ENCODE data around the gene TGM5. TPM values are rescaled to one million over a fixed set of nuclear protein-coding genes. Genes with fewer than 3 reads are reported as not detected.
"Not testable (repeated sequence)": the region's sequence is repeated elsewhere in the genome, so short reads cannot be mapped to it uniquely, and the experiment has no call there.

Gene TGM5
- total RNA-seq, 1 donor from 2014 or later = not detected

- no peaks in the 10 kb centered on the region for H3K9me3 Mint-ChIP-seq (ENCODE audit: unreplicated experiment)
- peaks cover 37% of the 10 kb centered on the region for H3K4me1 Mint-ChIP-seq (ENCODE audit: unreplicated experiment)
- no peak for TF ChIP-seq CTCF (IDR thresholded peaks at IDR 0.05; ENCODE audit: unreplicated experiment)
- H3K27me3 Mint-ChIP-seq (ENCODE audit: unreplicated experiment) = peaks cover 4% of the 10 kb centered on the region
- no peak overlapping the region for H3K27ac Mint-ChIP-seq (ENCODE audit: unreplicated experiment)
- no peak overlapping the region for H3K4me3 Mint-ChIP-seq (ENCODE audit: unreplicated experiment)
- DNase-seq (ENCODE audit: low spot score) = no peak
- H3K36me3 Mint-ChIP-seq (ENCODE audit: low read depth, unreplicated experiment) = no peaks in the 10 kb centered on the region
These were observed 33.2 kb upstream of the TGM5 start for GRCh38 chr15:43299884-43300283.

GRCh38 chr15:43299411-43299810, 32.7 kb upstream of the TGM5 start:
- Mint-ChIP-seq H3K9me3 (ENCODE audit: unreplicated experiment) (no peaks in the 10 kb centered on the region), H3K27ac (ENCODE audit: unreplicated experiment) (no peak overlapping the region), H3K36me3 (ENCODE audit: low read depth, unreplicated experiment) (no peaks in the 10 kb centered on the region), H3K4me1 (ENCODE audit: unreplicated experiment) (peaks cover 38% of the 10 kb centered on the region), H3K27me3 (ENCODE audit: unreplicated experiment) (peaks cover 4% of the 10 kb centered on the region), H3K4me3 (ENCODE audit: unreplicated experiment) (no peak overlapping the region)
- no peak for TF ChIP-seq CTCF (IDR thresholded peaks at IDR 0.05; ENCODE audit: unreplicated experiment)
- DNase-seq (ENCODE audit: low spot score) = no peak

- Mint-ChIP-seq H3K27me3 (ENCODE audit: unreplicated experiment) (peaks cover 4% of the 10 kb centered on the region), H3K4me1 (ENCODE audit: unreplicated experiment) (peaks cover 49% of the 10 kb centered on the region), H3K9me3 (ENCODE audit: unreplicated experiment) (no peaks in the 10 kb centered on the region), H3K4me3 (ENCODE audit: unreplicated experiment) (no peak overlapping the region), H3K27ac (ENCODE audit: unreplicated experiment) (no peak overlapping the region), H3K36me3 (ENCODE audit: low read depth, unreplicated experiment) (no peaks in the 10 kb centered on the region)
- DNase-seq (ENCODE audit: low spot score) = no peak
- no peak for TF ChIP-seq CTCF (IDR thresholded peaks at IDR 0.05; ENCODE audit: unreplicated experiment)
These were observed 27.5 kb upstream of the TGM5 start for GRCh38 chr15:43294091-43294706.

- no peak overlapping the region for H3K4me3 Mint-ChIP-seq (ENCODE audit: unreplicated experiment)
- no peak for DNase-seq (ENCODE audit: low spot score)
- H3K36me3 Mint-ChIP-seq (ENCODE audit: low read depth, unreplicated experiment) = no peaks in the 10 kb centered on the region
- TF ChIP-seq CTCF (IDR thresholded peaks at IDR 0.05; ENCODE audit: unreplicated experiment) = no peak
- H3K9me3 Mint-ChIP-seq (ENCODE audit: unreplicated experiment) = no peaks in the 10 kb centered on the region
- H3K27ac Mint-ChIP-seq (ENCODE audit: unreplicated experiment) = no peak overlapping the region
- peaks cover 46% of the 10 kb centered on the region for H3K4me1 Mint-ChIP-seq (ENCODE audit: unreplicated experiment)
- peaks cover 4% of the 10 kb centered on the region for H3K27me3 Mint-ChIP-seq (ENCODE audit: unreplicated experiment)
These were observed 26.7 kb upstream of the TGM5 start for GRCh38 chr15:43293432-43293831.

GRCh38 chr15:43292375-43293078, 25.8 kb upstream of the TGM5 start:
- Mint-ChIP-seq H3K27me3 (ENCODE audit: unreplicated experiment) (peaks cover 4% of the 10 kb centered on the region), H3K27ac (ENCODE audit: unreplicated experiment) (no peak overlapping the region), H3K9me3 (ENCODE audit: unreplicated experiment) (no peaks in the 10 kb centered on the region), H3K4me1 (ENCODE audit: unreplicated experiment) (peaks cover 46% of the 10 kb centered on the region), H3K36me3 (ENCODE audit: low read depth, unreplicated experiment) (no peaks in the 10 kb centered on the region), H3K4me3 (ENCODE audit: unreplicated experiment) (no peak overlapping the region)
- no peak for TF ChIP-seq CTCF (IDR thresholded peaks at IDR 0.05; ENCODE audit: unreplicated experiment)
- no peak for DNase-seq (ENCODE audit: low spot score)

GRCh38 chr15:43289656-43290055, 22.9 kb upstream of the TGM5 start:
- H3K4me3 Mint-ChIP-seq (ENCODE audit: unreplicated experiment); DNase-seq (ENCODE audit: low spot score); H3K36me3 Mint-ChIP-seq (ENCODE audit: low read depth, unreplicated experiment); H3K27ac Mint-ChIP-seq (ENCODE audit: unreplicated experiment); H3K27me3 Mint-ChIP-seq (ENCODE audit: unreplicated experiment); H3K9me3 Mint-ChIP-seq (ENCODE audit: unreplicated experiment): not testable (repeated sequence)
- H3K4me1 Mint-ChIP-seq (ENCODE audit: unreplicated experiment) = peaks cover 38% of the 10 kb centered on the region
